T-helper 17 cell (primary cell): ENCODE results near the gene ENDOD1. TPM values are rescaled to one million over a fixed set of nuclear protein-coding genes. Genes with fewer than 3 reads are reported as not detected.

Source experiments
- ATAC-seq: fragments of 150-1000 bp; cut with Tn5 transposase; 2 replicates; pipeline ENCODE4 v1.10.0; 2021; ENCODE audit warnings: mild to moderate bottlenecking, moderate library complexity
- DNase-seq, 3 donors: peaks; one replicate each; pipeline versions ENCODE4 v3.0.0 to v3.0.0-alpha.2; 2020 to 2021
- H3K9me3 ChIP-seq: one replicate; pipeline ENCODE4 v1.7.0; 2013; ENCODE audit warnings: low read length, mild to moderate bottlenecking; ENCODE audit not compliant: control insufficient read depth, poor library complexity, severe bottlenecking
- H3K27ac Mint-ChIP-seq: one replicate; pipeline ENCODE4 v1.8.0; 2022; ENCODE audit warnings: mild to moderate bottlenecking, moderate library complexity, mixed read lengths
- H3K27me3 Mint-ChIP-seq: one replicate; pipeline ENCODE4 v1.8.0; 2022; ENCODE audit warnings: mixed read lengths
- H3K36me3 Mint-ChIP-seq: one replicate; pipeline ENCODE4 v1.8.0; 2022; ENCODE audit warnings: low read depth, mixed read lengths
- H3K4me1 Mint-ChIP-seq: one replicate; pipeline ENCODE4 v1.8.0; 2022; ENCODE audit warnings: mild to moderate bottlenecking, mixed read lengths
- H3K4me3 Mint-ChIP-seq: one replicate; pipeline ENCODE4 v1.8.0; 2022; ENCODE audit warnings: mild to moderate bottlenecking, moderate library complexity, mixed read lengths
- total RNA-seq, 4 donors: library from RNA in 2 of 4; stranded (reverse) in 2 of 4; gene quantifications; one replicate each; pipeline ENCODE4 v1.2.3 and lab custom pipeline; 2022 to 2026

The ENDOD1 gene
- total RNA-seq, 2 donors from 2014 or later: 7.3 to 22.5 TPM

GRCh38 chr11:95144313-95145235 lies 54.9 kb downstream of the ENDOD1 start:
- H3K27me3 Mint-ChIP-seq: peaks cover 48% of the 10 kb centered on the region
- no peak overlapping the region for H3K27ac Mint-ChIP-seq
- ATAC-seq (no peak), DNase-seq (no peak)
- H3K4me3 Mint-ChIP-seq: no peak overlapping the region
- H3K4me1 Mint-ChIP-seq: peaks cover 10% of the 10 kb centered on the region
- H3K36me3 Mint-ChIP-seq: no peaks in the 10 kb centered on the region
- H3K9me3 ChIP-seq: no peaks in the 10 kb centered on the region

DNA sequence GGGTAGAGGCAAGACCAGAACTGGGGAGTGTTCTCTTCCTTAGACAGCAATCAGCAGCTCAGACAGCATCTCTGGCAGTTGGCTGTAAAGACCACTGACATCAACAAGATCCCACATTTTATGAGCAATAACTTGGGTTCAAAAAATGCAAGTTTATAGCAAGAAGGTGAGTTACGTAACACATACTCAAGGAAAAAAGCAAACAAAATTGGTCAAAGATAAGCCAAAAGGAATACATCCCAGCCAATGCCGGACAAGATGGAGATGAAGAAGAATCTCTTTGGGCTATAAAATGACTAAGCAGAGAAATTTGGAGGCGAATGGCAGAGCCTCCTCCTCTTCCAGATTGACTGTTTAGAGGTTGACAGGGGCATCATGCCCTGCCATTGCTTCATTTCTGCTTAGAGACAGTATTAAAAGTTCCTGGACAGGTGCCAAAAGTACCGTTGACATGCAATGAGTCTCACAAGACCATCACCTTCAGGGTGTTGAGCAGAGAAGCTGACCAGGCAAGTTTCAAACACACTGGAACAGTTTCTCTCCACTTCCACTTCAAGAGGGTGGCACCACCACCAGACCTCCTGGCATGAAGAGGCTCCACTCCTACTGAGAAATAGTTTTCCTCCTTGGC lies 55.9 kb downstream of the ENDOD1 start:
- H3K27me3 Mint-ChIP-seq: peaks cover 39% of the 10 kb centered on the region
- H3K9me3 ChIP-seq: no peaks in the 10 kb centered on the region
- H3K4me1 Mint-ChIP-seq: peaks cover 10% of the 10 kb centered on the region
- ATAC-seq (no peak), DNase-seq (no peak)
- no peaks in the 10 kb centered on the region for H3K36me3 Mint-ChIP-seq
- H3K27ac Mint-ChIP-seq: no peak overlapping the region
- H3K4me3 Mint-ChIP-seq: no peak overlapping the region

DNA sequence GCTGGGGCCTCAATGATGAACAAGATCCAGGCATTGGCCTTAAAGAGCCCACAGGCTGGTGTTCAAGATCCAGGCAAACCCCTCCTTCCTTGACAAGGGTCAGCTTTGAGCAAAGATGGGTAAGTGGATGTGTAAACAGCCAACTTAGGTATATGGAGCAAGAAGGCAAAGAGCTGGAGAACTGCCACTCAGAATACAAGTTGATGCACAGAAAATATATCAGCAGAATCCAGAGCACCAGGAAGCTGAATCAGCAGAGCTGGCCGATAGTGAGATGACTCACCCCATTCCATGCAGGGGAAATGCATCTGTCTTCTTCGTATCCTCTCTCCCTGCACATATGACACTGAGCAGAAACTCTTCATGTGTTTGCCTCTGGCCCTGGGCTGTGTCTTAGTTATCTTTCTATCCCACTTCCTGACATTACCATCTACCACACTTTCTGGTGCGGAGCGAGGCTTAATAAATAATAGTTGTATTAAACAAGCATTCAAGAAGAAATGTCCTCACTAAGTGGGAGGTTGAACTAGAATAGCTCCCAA lies 57.8 kb downstream of the ENDOD1 start:
- no peaks in the 10 kb centered on the region for H3K9me3 ChIP-seq
- H3K36me3 Mint-ChIP-seq: no peaks in the 10 kb centered on the region
- no peak overlapping the region for H3K4me3 Mint-ChIP-seq
- ATAC-seq (no peak), DNase-seq (no peak)
- peaks cover 19% of the 10 kb centered on the region for H3K4me1 Mint-ChIP-seq
- H3K27ac Mint-ChIP-seq: no peak overlapping the region
- peaks cover 35% of the 10 kb centered on the region for H3K27me3 Mint-ChIP-seq

- Mint-ChIP-seq H3K27ac (no peak overlapping the region), H3K36me3 (no peaks in the 10 kb centered on the region), H3K27me3 (peaks cover 28% of the 10 kb centered on the region), H3K4me3 (no peak overlapping the region), H3K4me1 (peaks cover 28% of the 10 kb centered on the region)
- ATAC-seq (no peak), DNase-seq (no peak)
- no peaks in the 10 kb centered on the region for H3K9me3 ChIP-seq
Measured at GRCh38 chr11:95148406-95148805, 58.8 kb downstream of the ENDOD1 start.

DNA sequence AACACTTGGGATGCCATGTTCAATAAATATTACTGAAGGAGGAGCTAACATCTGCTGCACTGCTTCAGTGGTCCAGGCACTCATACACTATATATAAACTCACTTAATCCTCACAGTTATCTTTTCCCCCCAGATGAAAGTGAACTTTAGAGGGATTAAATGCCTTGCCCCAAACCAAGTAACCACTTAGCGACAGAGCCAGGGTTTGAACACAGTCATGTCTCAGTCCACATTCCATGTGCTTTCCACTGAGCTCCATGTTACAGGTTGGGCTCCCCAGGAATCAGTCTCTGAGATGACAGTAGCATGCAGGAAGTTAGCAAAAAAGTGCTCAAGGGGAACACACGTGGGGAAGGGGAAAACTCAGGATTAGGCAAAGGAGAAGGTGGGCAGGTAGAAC lies 59.3 kb downstream of the ENDOD1 start:
- no peak for DNase-seq
- Mint-ChIP-seq H3K36me3 (no peaks in the 10 kb centered on the region), H3K4me3 (no peak overlapping the region), H3K27ac (no peak overlapping the region), H3K27me3 (peaks cover 27% of the 10 kb centered on the region), H3K4me1 (peaks cover 34% of the 10 kb centered on the region)
- H3K9me3 ChIP-seq: no peaks in the 10 kb centered on the region
- ATAC-seq: no peak

GRCh38 chr11:95149651-95150364 lies 60.2 kb downstream of the ENDOD1 start:
- H3K9me3 ChIP-seq: no peaks in the 10 kb centered on the region
- DNase-seq (no peak), ATAC-seq (no peak)
- H3K27ac Mint-ChIP-seq: peak overlapping the region; percentile 98
- peaks cover 35% of the 10 kb centered on the region for H3K4me1 Mint-ChIP-seq
- H3K36me3 Mint-ChIP-seq: no peaks in the 10 kb centered on the region
- H3K4me3 Mint-ChIP-seq: peak overlapping the region; percentile 95
- H3K27me3 Mint-ChIP-seq: peaks cover 18% of the 10 kb centered on the region

- peak overlapping the region; percentile 95 for H3K4me3 Mint-ChIP-seq
- peak overlapping the region; percentile 98 for H3K27ac Mint-ChIP-seq
- H3K27me3 Mint-ChIP-seq: peaks cover 9% of the 10 kb centered on the region
- no peaks in the 10 kb centered on the region for H3K9me3 ChIP-seq
- H3K36me3 Mint-ChIP-seq: peaks cover under 1% of the 10 kb centered on the region
- DNase-seq (peak; percentile 81 to 85 (median 84)), ATAC-seq (peak; percentile 95)
- peaks cover 35% of the 10 kb centered on the region for H3K4me1 Mint-ChIP-seq
Measured at GRCh38 chr11:95150956-95151684, 61.5 kb downstream of the ENDOD1 start.

DNA sequence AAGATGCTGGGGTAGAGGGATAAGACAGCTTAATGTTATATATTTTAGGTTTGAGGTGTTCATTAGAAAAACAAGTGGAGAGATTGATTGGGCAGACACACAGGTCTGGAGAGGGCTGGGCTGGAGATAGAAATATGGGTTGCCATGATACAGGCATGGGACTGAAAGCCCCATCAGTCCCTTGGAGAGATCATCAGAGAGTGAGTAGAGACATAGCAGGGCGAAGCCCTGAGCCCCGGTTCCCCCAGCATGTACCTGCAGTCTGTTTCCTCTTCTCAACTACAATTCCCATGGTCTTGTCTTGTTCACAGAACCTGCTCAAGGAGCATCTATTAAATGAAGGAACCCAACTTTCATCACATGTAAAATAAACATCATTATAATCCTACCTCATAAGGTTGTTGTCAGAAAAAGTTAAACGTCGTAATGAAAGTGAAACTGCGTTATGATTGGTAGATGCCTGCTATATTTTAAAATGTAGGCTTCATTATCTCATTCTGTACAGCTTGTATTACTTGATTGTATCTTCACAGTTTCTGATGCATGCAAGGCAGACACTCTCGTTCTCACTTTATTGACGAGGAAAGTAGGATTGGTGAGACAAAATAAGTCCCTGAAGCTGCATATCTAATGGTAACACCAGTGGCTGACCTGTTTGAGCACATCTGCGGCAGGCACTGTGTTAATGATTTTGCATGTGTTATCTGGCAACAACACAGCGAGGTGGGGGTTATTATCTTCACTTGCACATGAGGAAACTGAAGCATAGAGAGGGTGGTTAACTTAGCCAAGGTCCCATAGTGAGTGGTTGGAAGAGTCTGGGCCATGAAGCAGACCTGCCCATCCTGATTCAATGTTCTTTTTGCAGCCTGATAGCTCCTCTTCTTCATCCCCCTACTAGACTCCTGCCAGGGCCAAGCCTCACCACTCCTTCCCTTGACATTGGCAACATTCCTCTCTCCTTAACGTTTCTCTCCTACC lies 63.5 kb downstream of the ENDOD1 start:
- no peaks in the 10 kb centered on the region for H3K27me3 Mint-ChIP-seq
- DNase-seq (no peak), ATAC-seq (no peak)
- peak overlapping the region; percentile 95 for H3K4me3 Mint-ChIP-seq
- peaks cover 4% of the 10 kb centered on the region for H3K36me3 Mint-ChIP-seq
- H3K27ac Mint-ChIP-seq: peak overlapping the region; percentile 98
- H3K4me1 Mint-ChIP-seq: peaks cover 44% of the 10 kb centered on the region
- H3K9me3 ChIP-seq: no peaks in the 10 kb centered on the region

- DNase-seq (no peak), ATAC-seq (no peak)
- peaks cover 46% of the 10 kb centered on the region for H3K4me1 Mint-ChIP-seq
- no peaks in the 10 kb centered on the region for H3K9me3 ChIP-seq
- H3K27me3 Mint-ChIP-seq: no peaks in the 10 kb centered on the region
- H3K36me3 Mint-ChIP-seq: peaks cover 4% of the 10 kb centered on the region
- H3K27ac Mint-ChIP-seq: peak overlapping the region; percentile 98
- H3K4me3 Mint-ChIP-seq: peak overlapping the region; percentile 95
Measured at GRCh38 chr11:95153857-95154246, 64.2 kb downstream of the ENDOD1 start.

GRCh38 chr11:95154514-95154913 lies 64.9 kb downstream of the ENDOD1 start:
- Mint-ChIP-seq H3K36me3 (peaks cover 4% of the 10 kb centered on the region), H3K4me1 (peaks cover 45% of the 10 kb centered on the region), H3K27ac (peak overlapping the region; percentile 98), H3K27me3 (no peaks in the 10 kb centered on the region), H3K4me3 (peak overlapping the region; percentile 36)
- H3K9me3 ChIP-seq: no peaks in the 10 kb centered on the region
- peak in 2 of 3 donors; percentile 29 to 52 for DNase-seq
- ATAC-seq: no peak

DNA sequence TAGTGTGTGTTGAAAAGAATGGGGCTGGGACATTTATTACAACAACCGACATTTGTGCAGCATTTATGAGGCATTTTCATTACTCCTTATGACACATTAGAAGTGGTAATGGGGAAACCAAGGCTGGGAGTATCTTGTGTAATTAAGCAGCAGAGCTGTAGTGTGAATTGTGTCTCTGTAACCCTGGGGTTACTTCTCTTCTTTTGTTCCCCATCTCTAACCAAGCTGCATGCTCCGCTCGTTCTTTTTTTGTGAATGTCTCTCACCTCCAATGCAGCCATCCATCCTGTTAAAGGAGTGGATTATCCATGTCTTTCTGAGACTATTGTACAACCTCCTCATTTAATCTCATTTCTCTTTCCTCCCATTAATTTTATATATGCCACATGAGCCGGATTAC lies 65.7 kb downstream of the ENDOD1 start:
- Mint-ChIP-seq H3K27ac (peak overlapping the region; percentile 86), H3K36me3 (peaks cover 4% of the 10 kb centered on the region), H3K4me1 (peaks cover 43% of the 10 kb centered on the region), H3K4me3 (no peak overlapping the region), H3K27me3 (no peaks in the 10 kb centered on the region)
- ATAC-seq (no peak), DNase-seq (no peak)
- H3K9me3 ChIP-seq: no peaks in the 10 kb centered on the region
